Vagina (tissue), 2 donors: ENCODE results near the gene COA1.

Source experiments
- POLR2A ChIP-seq, 2 donors: fragments of 450-650 bp; IDR thresholded peaks; one replicate each; pipeline ENCODE4 v1.6.1; 2017; ENCODE audit warnings: antibody characterized with exemption in 2 of 2, mild to moderate bottlenecking in 2 of 2, moderate library complexity in 2 of 2
- POLR2AphosphoS5 ChIP-seq, 2 donors: sonication (generic); formaldehyde crosslinking; IDR thresholded peaks; one replicate each; pipeline ENCODE4 v1.9.0; 2017; ENCODE audit warnings: antibody characterized with exemption in 2 of 2, mild to moderate bottlenecking in 2 of 2, low read depth in 1 of 2; ENCODE audit not compliant: insufficient read depth in 1 of 2
- TF ChIP-seq, protein P1 (sequence below), 3 experiments: fragments of 450-650 bp in 2 of 3; fragments of 200-600 bp in 1 of 3; sonication (generic) in 1 of 3; IDR thresholded peaks; one replicate each; pipeline ENCODE4 v1.5.1; 2017 to 2019; ENCODE audit warnings: antibody characterized with exemption in 3 of 3, mild to moderate bottlenecking in 2 of 3, moderate library complexity in 2 of 3

DNA sequence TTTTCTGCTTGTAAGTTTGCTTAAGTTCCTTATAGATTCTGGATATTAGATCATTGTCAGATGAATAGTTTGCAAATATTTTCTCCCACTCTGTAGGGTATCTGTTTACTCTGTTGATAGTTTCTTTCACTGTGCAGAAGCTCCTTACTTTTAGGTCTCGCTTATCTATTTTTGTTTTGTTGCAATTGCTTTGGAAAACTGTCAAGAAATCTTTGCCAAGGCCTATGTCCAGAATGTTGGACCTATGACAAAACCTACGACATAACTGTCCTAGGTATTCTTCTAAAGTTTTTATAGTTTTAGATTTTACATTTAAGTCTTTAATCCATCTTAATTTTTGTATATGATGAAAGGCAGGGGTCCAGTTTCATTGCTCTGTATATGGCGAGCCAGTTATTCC, 27.4 kb downstream of the COA1 start:
- TF ChIP-seq POLR2A (IDR thresholded peaks at IDR 0.05) (no peak), POLR2AphosphoS5 (IDR thresholded peaks at IDR 0.05; ENCODE audit: insufficient read depth in 1 of 2, low read depth in 1 of 2) (no peak)
- TF ChIP-seq, protein P1, sequence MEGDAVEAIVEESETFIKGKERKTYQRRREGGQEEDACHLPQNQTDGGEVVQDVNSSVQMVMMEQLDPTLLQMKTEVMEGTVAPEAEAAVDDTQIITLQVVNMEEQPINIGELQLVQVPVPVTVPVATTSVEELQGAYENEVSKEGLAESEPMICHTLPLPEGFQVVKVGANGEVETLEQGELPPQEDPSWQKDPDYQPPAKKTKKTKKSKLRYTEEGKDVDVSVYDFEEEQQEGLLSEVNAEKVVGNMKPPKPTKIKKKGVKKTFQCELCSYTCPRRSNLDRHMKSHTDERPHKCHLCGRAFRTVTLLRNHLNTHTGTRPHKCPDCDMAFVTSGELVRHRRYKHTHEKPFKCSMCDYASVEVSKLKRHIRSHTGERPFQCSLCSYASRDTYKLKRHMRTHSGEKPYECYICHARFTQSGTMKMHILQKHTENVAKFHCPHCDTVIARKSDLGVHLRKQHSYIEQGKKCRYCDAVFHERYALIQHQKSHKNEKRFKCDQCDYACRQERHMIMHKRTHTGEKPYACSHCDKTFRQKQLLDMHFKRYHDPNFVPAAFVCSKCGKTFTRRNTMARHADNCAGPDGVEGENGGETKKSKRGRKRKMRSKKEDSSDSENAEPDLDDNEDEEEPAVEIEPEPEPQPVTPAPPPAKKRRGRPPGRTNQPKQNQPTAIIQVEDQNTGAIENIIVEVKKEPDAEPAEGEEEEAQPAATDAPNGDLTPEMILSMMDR (IDR thresholded peaks at IDR 0.05), result no peak
